Tracheal epithelial cell (primary cell): ENCODE data around the gene CUTC. TPM values are rescaled to one million over a fixed set of nuclear protein-coding genes. Genes with fewer than 3 reads are reported as not detected.

ENCODE experiments used
- total RNA-seq: library from RNA; depleted of rRNA; stranded (reverse); fragments of >200 nt; gene quantifications from 2 replicates; pipeline ENCODE4 v1.2.1, GENCODE V29; 2014

The CUTC gene
- total RNA-seq = 14.7 TPM in 2 replicates

GRCh38 chr10:99732033-99732842, at the start of gene CUTC, which contains the start of gene COX15:
Gene CUTC, plus strand, starts transcription at chr10:99732234. Its CDS starts 115 bp downstream, at chr10:99732349.
Gene COX15, minus strand, starts transcription at chr10:99732127. Its CDS starts 78 bp downstream, at chr10:99732049.

GRCh38 chr10:99782447-99783286, 50.6 kb downstream of the CUTC start, which contains the start of gene ABCC2:
Gene ABCC2, plus strand, starts transcription at chr10:99782640. Its CDS starts 205 bp downstream, at chr10:99782845.

Other genes with a start within 250 kb of the CUTC start
- gene NKX2-3, start 199.3 kb upstream of the CUTC start, total RNA-seq = not detected in 2 replicates
- gene SLC25A28, start 111.8 kb upstream of the CUTC start, total RNA-seq = 12.4 and 13.5 TPM in 2 replicates
- 18.8 and 34.0 TPM in 2 replicates for gene ENTPD7, start 72.7 kb upstream of the CUTC start, total RNA-seq
- 25.3 and 40.7 TPM in 2 replicates for gene COX15, start 107 bp upstream of the CUTC start, total RNA-seq
- 0.21 and 0.96 TPM in 2 replicates for gene ABCC2, start 50.4 kb downstream of the CUTC start, total RNA-seq